K562 (cell line): Measurements from ENCODE around the gene GLI1. TPM values are rescaled to one million over a fixed set of nuclear protein-coding genes. Genes with fewer than 3 reads are reported as not detected.

Experiments
- CREB1 ChIP-seq, 2 experiments: sonication (generic) in 1 of 2; formaldehyde crosslinking in 1 of 2; IDR thresholded peaks; 2 replicates each; pipeline versions ENCODE4 v1.6.1 to v1.8.0; 2012 to 2022; ENCODE audit warnings: inconsistent platforms in 1 of 2, mild to moderate bottlenecking in 1 of 2, missing genetic modification reagents in 1 of 2, moderate library complexity in 1 of 2
- DEAF1 ChIP-seq: fragments of 450-650 bp; formaldehyde crosslinking; IDR thresholded peaks from 2 replicates; pipeline ENCODE4 v1.4.0; 2020; ENCODE audit warnings: mild to moderate bottlenecking, moderate library complexity
- E2F4 ChIP-seq: sonication (generic); formaldehyde crosslinking; IDR thresholded peaks from 2 replicates; pipeline ENCODE4 v1.8.0; 2022; ENCODE audit warnings: mild to moderate bottlenecking, low read depth, missing genetic modification reagents
- EP400 ChIP-seq: fragments of 450-650 bp; IDR thresholded peaks from 2 replicates; pipeline ENCODE4 v1.6.1; 2017; ENCODE audit warnings: antibody characterized with exemption, mild to moderate bottlenecking, moderate library complexity
- EWSR1 ChIP-seq: fragments of 450-650 bp; IDR thresholded peaks from 2 replicates; pipeline ENCODE4 v1.6.1; 2018; ENCODE audit warnings: borderline replicate concordance, mild to moderate bottlenecking, low read depth, moderate library complexity; ENCODE audit not compliant: partially characterized antibody
- FOS ChIP-seq: IDR thresholded peaks from 3 replicates; pipeline ENCODE4 v1.6.1; 2011; ENCODE audit not compliant: insufficient read length; ENCODE audit errors: extremely low read depth
- FOXJ3 ChIP-seq: sonication (generic); formaldehyde crosslinking; IDR thresholded peaks from 2 replicates; pipeline ENCODE4 v1.4.0; 2020; ENCODE audit warnings: mild to moderate bottlenecking, missing genetic modification reagents
- KDM2B ChIP-seq: fragments of 250-450 bp; sonication (Bioruptor Pico); IDR thresholded peaks from 2 replicates; pipeline ENCODE4 v1.8.0; 2021; ENCODE audit warnings: mild to moderate bottlenecking, moderate library complexity
- MAZ ChIP-seq, 2 experiments: fragments of 450-650 bp in 1 of 2; sonication (generic) in 1 of 2; formaldehyde crosslinking; IDR thresholded peaks in 1 of 2; conservative IDR thresholded peaks in 1 of 2; 2 replicates each; pipeline versions ENCODE4 v1.4.0 to v1.5.0; 2020; ENCODE audit warnings: mild to moderate bottlenecking in 1 of 2, missing genetic modification reagents in 1 of 2
- NCOA4 ChIP-seq: fragments of 450-650 bp; IDR thresholded peaks from 2 replicates; pipeline ENCODE4 v1.6.1; 2018; ENCODE audit warnings: mild to moderate bottlenecking; ENCODE audit not compliant: partially characterized antibody
- RBM17 ChIP-seq: fragments of 200-400 bp; formaldehyde crosslinking; IDR thresholded peaks from 2 replicates; pipeline ENCODE4 v1.6.1; 2017; ENCODE audit warnings: low read depth, mild to moderate bottlenecking, low read length, borderline replicate concordance
- RBM22 ChIP-seq: fragments of 200-400 bp; formaldehyde crosslinking; IDR thresholded peaks from 2 replicates; pipeline ENCODE4 v1.6.1; 2018; ENCODE audit warnings: low read length, low read depth; ENCODE audit not compliant: poor library complexity, severe bottlenecking
- STAT5B ChIP-seq: fragments of 250-450 bp; sonication (Bioruptor Pico); IDR thresholded peaks from 2 replicates; pipeline ENCODE4 v1.8.0; 2021; ENCODE audit warnings: mild to moderate bottlenecking, inconsistent platforms
- ZC3H4 ChIP-seq: sonication (generic); formaldehyde crosslinking; IDR thresholded peaks from 2 replicates; pipeline ENCODE4 v1.9.0; 2021; ENCODE audit warnings: missing genetic modification reagents, borderline replicate concordance
- ZKSCAN1 ChIP-seq: fragments of 150-350 bp; IDR thresholded peaks from 2 replicates; pipeline ENCODE4 v1.6.1; 2016; ENCODE audit warnings: low read depth, low read length
- ZNF239 ChIP-seq: fragments of 250-450 bp; sonication (Bioruptor Pico); IDR thresholded peaks from 2 replicates; pipeline ENCODE4 v1.4.0; 2020; ENCODE audit warnings: mild to moderate bottlenecking
- ZNF324 ChIP-seq: fragments of 250-450 bp; sonication (Bioruptor Pico); IDR thresholded peaks from 2 replicates; pipeline ENCODE4 v1.4.0; 2020; ENCODE audit warnings: mild to moderate bottlenecking
- polyA plus RNA-seq, 8 experiments: library from polyadenylated mRNA; depleted of rRNA in 4 of 8; stranded (reverse) in 5 of 8; unstranded in 3 of 8; fragments of >200 nt; fragmentation: Nextera tagmentation in 2 of 8; fragmentation: Illumina TruSeq in 1 of 8; extraction: Ambion mirVana in 2 of 8; extraction: Trizol in 1 of 8; gene quantifications; 2 replicates each; pipeline versions ENCODE4 v1.2.1 to v1.2.3, GENCODE V29; 2011 to 2014; ENCODE audit warnings: inconsistent platforms in 1 of 8, missing spikeins in 1 of 8
- total RNA-seq, 7 experiments: library from RNA; depleted of rRNA in 6 of 7; stranded (reverse); fragments of >200 nt in 6 of 7; fragmentation: Illumina TruSeq in 2 of 7; extraction: Trizol in 2 of 7; gene quantifications; 2 replicates each; pipeline versions ENCODE4 v1.2.1 to v1.2.3, GENCODE V29; 2011 to 2021; ENCODE audit warnings: low replicate concordance in 1 of 7
- TF ChIP-seq, protein P1 (sequence below): fragments of 250-450 bp; sonication (Bioruptor Pico); IDR thresholded peaks from 2 replicates; pipeline ENCODE4 v1.4.0; 2020; ENCODE audit warnings: mild to moderate bottlenecking, moderate library complexity
- TF ChIP-seq, protein P2 (sequence below): sonication (generic); formaldehyde crosslinking; IDR thresholded peaks from 2 replicates; pipeline ENCODE4 v1.8.0; 2022; ENCODE audit warnings: mild to moderate bottlenecking, missing genetic modification reagents
- TF ChIP-seq, protein P3 (sequence below): IDR thresholded peaks from 2 replicates; pipeline ENCODE4 v1.6.1; 2011; ENCODE audit not compliant: insufficient read length; ENCODE audit errors: extremely low read depth

GLI1 gene
- total and polyA plus RNA-seq, 9 of the 15 experiments (the other 6 are each of a cell fraction or from before 2014, with no cell fraction given) = 0.24 to 3.7 (median 0.61) TPM

DNA sequence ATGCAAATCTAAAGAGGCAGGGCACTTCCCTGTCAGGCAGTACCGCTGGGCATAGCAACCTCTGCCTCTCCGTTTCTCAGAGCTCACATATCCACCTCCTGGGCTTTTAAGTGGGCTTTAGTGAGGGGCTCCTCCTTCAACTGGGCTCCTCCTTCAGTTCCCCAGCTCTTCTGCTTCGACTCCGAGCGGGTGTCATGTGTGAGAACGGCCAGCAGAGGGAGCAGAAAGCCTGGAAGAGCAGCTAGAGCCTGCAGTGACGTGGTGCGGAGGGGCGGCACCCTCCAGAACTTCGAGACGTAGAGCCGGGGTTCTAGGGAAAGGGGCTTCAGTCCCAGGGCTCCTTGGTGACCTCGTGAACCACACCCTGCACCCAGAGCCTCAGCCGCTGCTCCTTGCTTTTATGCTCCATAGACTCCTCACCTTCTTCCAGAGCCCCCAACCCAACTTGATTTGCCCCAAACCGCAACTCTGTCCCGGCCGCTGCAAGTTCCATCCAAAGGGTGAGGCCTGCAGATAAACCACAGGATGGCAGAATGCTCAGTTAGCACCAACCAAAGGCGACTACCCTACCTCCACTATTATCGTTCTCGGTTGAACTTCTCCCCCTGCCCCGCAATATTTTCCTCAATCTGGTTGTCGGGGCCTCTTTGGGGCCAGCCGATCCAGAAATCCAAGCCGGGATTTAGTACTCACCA lies 383 bp upstream of the GLI1 start (continued):
- peak; percentile 47; the same call in 1 of the 2 replicates for TF ChIP-seq DEAF1 (CRISPR knock-in tag)
- TF ChIP-seq, protein P1, sequence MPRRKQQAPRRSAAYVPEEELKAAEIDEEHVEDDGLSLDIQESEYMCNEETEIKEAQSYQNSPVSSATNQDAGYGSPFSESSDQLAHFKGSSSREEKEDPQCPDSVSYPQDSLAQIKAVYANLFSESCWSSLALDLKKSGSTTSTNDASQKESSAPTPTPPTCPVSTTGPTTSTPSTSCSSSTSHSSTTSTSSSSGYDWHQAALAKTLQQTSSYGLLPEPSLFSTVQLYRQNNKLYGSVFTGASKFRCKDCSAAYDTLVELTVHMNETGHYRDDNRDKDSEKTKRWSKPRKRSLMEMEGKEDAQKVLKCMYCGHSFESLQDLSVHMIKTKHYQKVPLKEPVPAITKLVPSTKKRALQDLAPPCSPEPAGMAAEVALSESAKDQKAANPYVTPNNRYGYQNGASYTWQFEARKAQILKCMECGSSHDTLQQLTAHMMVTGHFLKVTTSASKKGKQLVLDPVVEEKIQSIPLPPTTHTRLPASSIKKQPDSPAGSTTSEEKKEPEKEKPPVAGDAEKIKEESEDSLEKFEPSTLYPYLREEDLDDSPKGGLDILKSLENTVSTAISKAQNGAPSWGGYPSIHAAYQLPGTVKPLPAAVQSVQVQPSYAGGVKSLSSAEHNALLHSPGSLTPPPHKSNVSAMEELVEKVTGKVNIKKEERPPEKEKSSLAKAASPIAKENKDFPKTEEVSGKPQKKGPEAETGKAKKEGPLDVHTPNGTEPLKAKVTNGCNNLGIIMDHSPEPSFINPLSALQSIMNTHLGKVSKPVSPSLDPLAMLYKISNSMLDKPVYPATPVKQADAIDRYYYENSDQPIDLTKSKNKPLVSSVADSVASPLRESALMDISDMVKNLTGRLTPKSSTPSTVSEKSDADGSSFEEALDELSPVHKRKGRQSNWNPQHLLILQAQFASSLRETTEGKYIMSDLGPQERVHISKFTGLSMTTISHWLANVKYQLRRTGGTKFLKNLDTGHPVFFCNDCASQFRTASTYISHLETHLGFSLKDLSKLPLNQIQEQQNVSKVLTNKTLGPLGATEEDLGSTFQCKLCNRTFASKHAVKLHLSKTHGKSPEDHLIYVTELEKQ = no peak
- TF ChIP-seq ZNF324 (CRISPR knock-in tag) = no peak
- peak; percentile 48 to 60; a peak in 3 of 4 replicates for TF ChIP-seq MAZ (CRISPR knock-in tag; conservative IDR thresholded peaks at IDR 0.05 in 1 of 2, IDR thresholded peaks at IDR 0.05 in 1 of 2)
- TF ChIP-seq NCOA4 = no peak
- TF ChIP-seq RBM17 = no peak
- TF ChIP-seq RBM22 = no peak
- TF ChIP-seq ZKSCAN1 = no peak; the same call in 1 of the 2 replicates
- TF ChIP-seq, protein P2, sequence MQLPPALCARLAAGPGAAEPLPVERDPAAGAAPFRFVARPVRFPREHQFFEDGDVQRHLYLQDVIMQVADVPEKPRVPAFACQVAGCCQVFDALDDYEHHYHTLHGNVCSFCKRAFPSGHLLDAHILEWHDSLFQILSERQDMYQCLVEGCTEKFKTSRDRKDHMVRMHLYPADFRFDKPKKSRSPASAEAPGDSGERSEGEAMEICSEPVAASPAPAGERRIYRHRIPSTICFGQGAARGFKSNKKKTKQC (CRISPR knock-in tag) = peak; percentile 68; the same call in 1 of the 2 replicates
- peak; percentile 58; the same call in 1 of the 2 replicates for TF ChIP-seq E2F4 (CRISPR knock-in tag)
- TF ChIP-seq FOXJ3 (CRISPR knock-in tag) = no peak
- TF ChIP-seq, protein P3, sequence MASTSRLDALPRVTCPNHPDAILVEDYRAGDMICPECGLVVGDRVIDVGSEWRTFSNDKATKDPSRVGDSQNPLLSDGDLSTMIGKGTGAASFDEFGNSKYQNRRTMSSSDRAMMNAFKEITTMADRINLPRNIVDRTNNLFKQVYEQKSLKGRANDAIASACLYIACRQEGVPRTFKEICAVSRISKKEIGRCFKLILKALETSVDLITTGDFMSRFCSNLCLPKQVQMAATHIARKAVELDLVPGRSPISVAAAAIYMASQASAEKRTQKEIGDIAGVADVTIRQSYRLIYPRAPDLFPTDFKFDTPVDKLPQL = no peak
- no peak for TF ChIP-seq KDM2B
- peak; percentile 52 for TF ChIP-seq EP400
- peak; percentile 83 for TF ChIP-seq CREB1 (IDR thresholded peaks at IDR 0.05)
- TF ChIP-seq CREB1 (CRISPR knock-in tag; IDR thresholded peaks at IDR 0.05) = peak; percentile 90
- TF ChIP-seq EWSR1 = no peak
- TF ChIP-seq ZC3H4 (CRISPR knock-in tag) = no peak
- no peak for TF ChIP-seq STAT5B
- TF ChIP-seq ZNF239 (CRISPR knock-in tag) = peak; percentile 32; the same call in 1 of the 2 replicates
- no peak for TF ChIP-seq FOS
